Sigmoid colon (tissue), 7 donors: ENCODE measurements around the gene RCCD1. TPM values are rescaled to one million over a fixed set of nuclear protein-coding genes. Genes with fewer than 3 reads are reported as not detected.

ENCODE experiments used
- DNase-seq: peaks from one replicate; pipeline ENCODE4 v3.0.0-alpha.2; 2019
- H3K27ac ChIP-seq, 4 donors: fragments of 200-600 bp; sonication (generic); one replicate each; pipeline ENCODE4 v1.5.1; 2016 to 2019; ENCODE audit warnings: mild to moderate bottlenecking in 1 of 4
- H3K27me3 ChIP-seq, 3 donors: fragments of 200-600 bp; sonication (generic); one replicate each; pipeline ENCODE4 v1.5.1; 2019; ENCODE audit warnings: mild to moderate bottlenecking in 1 of 3
- H3K36me3 ChIP-seq, 4 donors: fragments of 200-600 bp; sonication (generic); one replicate each; pipeline ENCODE4 v1.5.1; 2016 to 2019
- H3K4me1 ChIP-seq, 4 donors: fragments of 200-600 bp; sonication (generic); one replicate each; pipeline ENCODE4 v1.5.1; 2017 to 2019
- H3K4me3 ChIP-seq, 4 donors: fragments of 200-600 bp; sonication (generic); one replicate each; pipeline ENCODE4 v1.5.1; 2017 to 2019; ENCODE audit warnings: mild to moderate bottlenecking in 2 of 4, moderate library complexity in 1 of 4
- H3K9me3 ChIP-seq, 4 donors: fragments of 200-600 bp in 3 of 4; sonication (generic) in 3 of 4; one replicate each; pipeline versions ENCODE4 v1.5.1 to v1.6.1; 2013 to 2019
- EP300 ChIP-seq, 4 donors: sonication (generic); formaldehyde crosslinking; IDR thresholded peaks; one replicate each; pipeline ENCODE4 v1.6.1; 2017; ENCODE audit warnings: antibody characterized with exemption in 4 of 4
- POLR2A ChIP-seq, 2 donors: fragments of 450-650 bp; IDR thresholded peaks; one replicate each; pipeline ENCODE4 v1.6.1; 2016; ENCODE audit warnings: antibody characterized with exemption in 2 of 2, mild to moderate bottlenecking in 2 of 2, moderate library complexity in 2 of 2
- POLR2AphosphoS5 ChIP-seq, 4 donors: sonication (generic); formaldehyde crosslinking; IDR thresholded peaks; one replicate each; pipeline ENCODE4 v1.6.1; 2017; ENCODE audit warnings: antibody characterized with exemption in 4 of 4
- WGBS, 2 donors: extraction: QIAGEN DNeasy Blood & Tissue Kit; methylation state at CpG; one replicate each; pipeline ENCODE4 v1.1.7; 2013; 5-methylcytosine and 5-hydroxymethylcytosine counted together
- intact Hi-C: fragments of 100-400 bp; cut with DNase I; formaldehyde crosslinking; loops from one replicate; pipeline ENCODE4 v1.15.1; 2023
- polyA plus RNA-seq, 3 donors: library from polyadenylated mRNA; stranded (reverse); fragments of 200-250 nt; gene quantifications; one replicate each; pipeline ENCODE4 v1.2.3, GENCODE V29; 2013
- total RNA-seq, 4 donors: library from RNA; depleted of rRNA; stranded (reverse); fragments of >200 nt; gene quantifications; one replicate each; pipeline ENCODE4 v1.1.0, GENCODE V29; 2016
- TF ChIP-seq, protein P1 (sequence below), 4 experiments: fragments of 450-650 bp in 3 of 4; fragments of 200-600 bp in 1 of 4; IDR thresholded peaks; one replicate each; pipeline ENCODE4 v1.5.1; 2016 to 2019; ENCODE audit warnings: antibody characterized with exemption in 4 of 4, mild to moderate bottlenecking in 3 of 4, moderate library complexity in 2 of 4
- donor health status: healthy with polysubstance abuse.
- donor health status: Bipolar disorder and iron deficiency.
- donor health status: healthy.

RCCD1 gene
- total and polyA plus RNA-seq, 7 donors: 4.2 to 11.8 (median 6.7) TPM

DNA sequence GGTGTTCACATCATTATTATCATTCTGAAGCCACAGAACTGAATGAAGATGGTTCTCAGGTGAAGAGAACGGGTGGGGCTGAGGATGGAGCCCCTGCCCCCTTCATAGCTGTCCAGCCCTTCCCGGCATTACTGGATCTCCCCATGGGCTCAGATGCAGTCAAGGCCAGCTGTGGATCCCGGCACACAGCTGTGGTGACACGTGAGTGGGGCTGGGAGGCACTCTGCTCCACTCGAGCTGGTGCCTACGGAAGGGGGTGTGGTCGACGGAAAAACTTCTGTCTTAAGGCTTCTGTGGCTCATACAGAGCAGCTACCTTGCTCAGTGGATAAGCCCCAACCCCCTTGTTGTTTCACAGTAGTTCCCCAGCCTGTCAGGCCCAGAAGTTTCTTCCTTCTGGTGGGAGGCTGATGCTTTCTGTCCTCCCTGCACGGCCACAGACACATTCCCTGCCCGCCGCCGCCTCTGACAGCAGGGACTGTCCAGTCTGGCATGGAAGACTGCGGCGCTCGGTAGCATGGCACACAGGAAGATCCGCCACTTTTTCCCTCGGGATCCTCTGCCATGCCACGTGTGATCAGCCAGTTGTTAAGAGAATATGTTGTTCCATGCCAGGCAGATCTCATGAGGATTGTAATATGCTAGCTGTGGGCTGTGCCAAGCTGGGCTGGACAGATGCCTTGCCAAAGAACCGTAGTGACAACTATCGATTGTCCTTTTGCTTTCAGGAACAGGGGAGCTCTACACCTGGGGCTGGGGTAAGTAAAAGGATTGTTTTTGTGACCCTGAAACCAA lies 5.8 kb downstream of the RCCD1 start:
- WGBS, 2 donors: 91 to 93% methylated on average over 20 of the region's 20 CpGs
- H3K9me3 ChIP-seq: no peaks in the 10 kb centered on the region
- peaks cover 3 to 37% (median 20%) of the 10 kb centered on the region in 4 donors for H3K36me3 ChIP-seq
- peak overlapping the region; percentile 56 to 69 (median 68) for H3K27ac ChIP-seq
- peaks cover 0 to 47% (median 41%) of the 10 kb centered on the region in 4 donors for H3K4me1 ChIP-seq
- H3K4me3 ChIP-seq: no peak overlapping the region
- no peak for DNase-seq
- intact Hi-C loops: no loop called here
- H3K27me3 ChIP-seq: no peaks in the 10 kb centered on the region
- TF ChIP-seq POLR2A (IDR thresholded peaks at IDR 0.05): no peak
- no peak for TF ChIP-seq POLR2AphosphoS5 (IDR thresholded peaks at IDR 0.05)
- TF ChIP-seq, protein P1, sequence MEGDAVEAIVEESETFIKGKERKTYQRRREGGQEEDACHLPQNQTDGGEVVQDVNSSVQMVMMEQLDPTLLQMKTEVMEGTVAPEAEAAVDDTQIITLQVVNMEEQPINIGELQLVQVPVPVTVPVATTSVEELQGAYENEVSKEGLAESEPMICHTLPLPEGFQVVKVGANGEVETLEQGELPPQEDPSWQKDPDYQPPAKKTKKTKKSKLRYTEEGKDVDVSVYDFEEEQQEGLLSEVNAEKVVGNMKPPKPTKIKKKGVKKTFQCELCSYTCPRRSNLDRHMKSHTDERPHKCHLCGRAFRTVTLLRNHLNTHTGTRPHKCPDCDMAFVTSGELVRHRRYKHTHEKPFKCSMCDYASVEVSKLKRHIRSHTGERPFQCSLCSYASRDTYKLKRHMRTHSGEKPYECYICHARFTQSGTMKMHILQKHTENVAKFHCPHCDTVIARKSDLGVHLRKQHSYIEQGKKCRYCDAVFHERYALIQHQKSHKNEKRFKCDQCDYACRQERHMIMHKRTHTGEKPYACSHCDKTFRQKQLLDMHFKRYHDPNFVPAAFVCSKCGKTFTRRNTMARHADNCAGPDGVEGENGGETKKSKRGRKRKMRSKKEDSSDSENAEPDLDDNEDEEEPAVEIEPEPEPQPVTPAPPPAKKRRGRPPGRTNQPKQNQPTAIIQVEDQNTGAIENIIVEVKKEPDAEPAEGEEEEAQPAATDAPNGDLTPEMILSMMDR (IDR thresholded peaks at IDR 0.05): no peak
- TF ChIP-seq EP300 (IDR thresholded peaks at IDR 0.05): no peak

DNA sequence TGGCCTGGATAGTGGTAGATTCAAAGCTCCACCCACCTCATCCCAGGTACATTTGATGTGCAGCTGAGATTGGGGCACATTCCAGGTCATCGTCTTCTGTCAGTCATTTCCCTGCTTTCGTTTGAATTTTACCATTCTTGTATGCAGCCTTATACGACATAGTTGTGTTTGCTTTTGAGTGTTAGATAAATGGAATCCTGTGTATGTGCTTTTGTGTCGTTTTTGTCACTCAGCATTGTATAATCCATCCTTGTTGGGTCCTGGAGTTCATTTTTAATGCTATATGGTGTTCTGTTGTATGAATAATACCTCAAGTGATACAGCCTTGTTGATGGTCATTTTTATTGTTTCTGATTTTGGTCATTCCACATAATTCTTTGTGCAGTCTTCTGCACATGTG lies 7.3 kb downstream of the RCCD1 start:
- peaks cover 3 to 52% (median 24%) of the 10 kb centered on the region in 4 donors for H3K36me3 ChIP-seq
- no peak for TF ChIP-seq POLR2AphosphoS5 (IDR thresholded peaks at IDR 0.05)
- TF ChIP-seq POLR2A (IDR thresholded peaks at IDR 0.05): no peak
- TF ChIP-seq, protein P1 (IDR thresholded peaks at IDR 0.05): no peak
- no peak for TF ChIP-seq EP300 (IDR thresholded peaks at IDR 0.05)
- intact Hi-C loops: no loop called here
- H3K27ac ChIP-seq: no peak overlapping the region
- WGBS, 2 donors: 50 to 84% methylated on average over 4 of the region's 4 CpGs
- H3K27me3 ChIP-seq: no peaks in the 10 kb centered on the region
- H3K4me3 ChIP-seq: no peak overlapping the region
- H3K9me3 ChIP-seq: no peaks in the 10 kb centered on the region
- no peak for DNase-seq
- peaks cover 0 to 36% (median 28%) of the 10 kb centered on the region in 4 donors for H3K4me1 ChIP-seq

DNA sequence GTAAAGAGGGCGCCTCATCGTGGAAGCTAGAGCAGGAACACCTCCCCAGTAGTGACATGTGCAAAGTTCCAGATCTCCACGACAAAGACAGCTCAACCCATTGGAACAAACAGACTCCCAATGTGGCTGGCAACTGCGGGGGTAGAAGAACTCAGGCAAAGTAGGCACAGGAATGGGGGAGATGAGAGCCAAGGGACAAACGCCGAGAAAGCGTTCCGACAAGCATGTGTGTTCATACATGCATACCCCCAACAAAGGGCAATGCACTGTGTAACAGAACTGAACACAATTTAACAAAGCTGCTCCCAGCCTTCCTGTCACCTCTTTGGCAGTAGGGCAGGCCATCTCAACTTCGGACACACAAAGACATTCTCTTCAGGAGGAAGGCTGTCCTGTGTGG lies 11.6 kb downstream of the RCCD1 start:
- H3K4me3 ChIP-seq: no peak overlapping the region
- peaks cover 3 to 57% (median 15%) of the 10 kb centered on the region in 4 donors for H3K36me3 ChIP-seq
- H3K4me1 ChIP-seq: no peaks in the 10 kb centered on the region
- no peaks in the 10 kb centered on the region for H3K27me3 ChIP-seq
- intact Hi-C loops: no loop called here
- H3K9me3 ChIP-seq: no peaks in the 10 kb centered on the region
- no peak for DNase-seq
- TF ChIP-seq POLR2A (IDR thresholded peaks at IDR 0.05): no peak
- TF ChIP-seq EP300 (IDR thresholded peaks at IDR 0.05): no peak
- TF ChIP-seq, protein P1 (IDR thresholded peaks at IDR 0.05): no peak
- no peak for TF ChIP-seq POLR2AphosphoS5 (IDR thresholded peaks at IDR 0.05)
- no peak overlapping the region for H3K27ac ChIP-seq
- WGBS, 2 donors: 91 to 92% methylated on average over 9 of the region's 9 CpGs

DNA sequence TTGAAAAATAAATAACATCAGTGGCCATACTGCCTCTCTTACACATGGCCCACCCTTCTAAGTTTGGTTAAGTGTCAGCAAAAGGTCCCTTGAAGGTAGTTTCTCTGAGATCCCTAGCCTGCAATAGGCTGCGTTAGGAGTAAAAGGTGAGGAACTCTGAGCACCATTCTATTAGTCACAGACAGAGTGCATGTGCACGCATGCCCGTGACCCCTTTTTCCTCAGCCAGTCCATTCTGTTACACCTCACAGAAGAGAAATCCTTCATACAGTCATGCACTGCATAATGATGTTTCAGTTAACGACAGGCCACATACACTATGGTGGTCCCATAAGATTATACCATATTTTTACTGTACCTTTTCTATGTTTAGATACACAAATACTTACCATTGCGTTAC lies 12.5 kb downstream of the RCCD1 start:
- Histone ChIP-seq H3K27ac (no peak overlapping the region), H3K4me1 (no peaks in the 10 kb centered on the region), H3K27me3 (no peaks in the 10 kb centered on the region), H3K36me3 (peaks cover 0 to 47% (median 9%) of the 10 kb centered on the region in 4 donors), H3K4me3 (no peak overlapping the region), H3K9me3 (no peaks in the 10 kb centered on the region)
- no peak for TF ChIP-seq EP300 (IDR thresholded peaks at IDR 0.05)
- no peak for TF ChIP-seq POLR2AphosphoS5 (IDR thresholded peaks at IDR 0.05)
- no peak for TF ChIP-seq POLR2A (IDR thresholded peaks at IDR 0.05)
- TF ChIP-seq, protein P1 (IDR thresholded peaks at IDR 0.05): no peak
- 87 to 96% methylated on average over 5 of the region's 5 CpGs for WGBS, 2 donors
- DNase-seq: no peak
- intact Hi-C loops: no loop called here
